D721Med (cell line): Measurements from ENCODE around the gene UGT2B7.

Experiments
- DNase-seq: peaks from one replicate; pipeline ENCODE4 v3.0.0; 2011; ENCODE audit warnings: low spot score; ENCODE audit not compliant: insufficient read length
- FAIRE-seq: peaks from 2 replicates; lab custom pipeline; 2011; peaks lifted over from hg19 to GRCh38; lab: Jason Lieb, UNC
- TF ChIP-seq, protein P1 (sequence below): IDR thresholded peaks from 2 replicates; pipeline ENCODE4 v1.5.1; 2012; ENCODE audit warnings: mild to moderate bottlenecking, control low read depth; ENCODE audit not compliant: insufficient read depth; ENCODE audit errors: missing control alignments

The UGT2B7 gene

DNA sequence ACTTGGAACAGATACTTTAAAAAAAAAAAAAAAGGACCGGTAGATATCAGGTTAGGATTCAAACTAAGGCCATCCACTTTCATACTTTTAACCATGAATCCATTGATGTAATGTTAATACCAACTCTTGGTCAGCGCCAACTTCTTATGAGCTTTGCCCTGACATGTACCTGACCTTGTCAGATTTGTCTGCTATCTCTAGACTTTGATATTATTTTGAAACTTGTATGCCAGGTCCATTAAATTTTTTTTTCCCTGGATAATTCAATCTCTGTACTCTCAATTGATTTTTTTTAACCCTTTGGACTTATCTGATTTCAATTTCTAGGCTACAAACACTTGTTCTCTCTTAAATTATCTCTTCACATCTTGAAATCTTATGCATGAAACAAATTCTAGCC is 27.2 kb upstream of the UGT2B7 start:
- no peak for FAIRE-seq
- TF ChIP-seq, protein P1, sequence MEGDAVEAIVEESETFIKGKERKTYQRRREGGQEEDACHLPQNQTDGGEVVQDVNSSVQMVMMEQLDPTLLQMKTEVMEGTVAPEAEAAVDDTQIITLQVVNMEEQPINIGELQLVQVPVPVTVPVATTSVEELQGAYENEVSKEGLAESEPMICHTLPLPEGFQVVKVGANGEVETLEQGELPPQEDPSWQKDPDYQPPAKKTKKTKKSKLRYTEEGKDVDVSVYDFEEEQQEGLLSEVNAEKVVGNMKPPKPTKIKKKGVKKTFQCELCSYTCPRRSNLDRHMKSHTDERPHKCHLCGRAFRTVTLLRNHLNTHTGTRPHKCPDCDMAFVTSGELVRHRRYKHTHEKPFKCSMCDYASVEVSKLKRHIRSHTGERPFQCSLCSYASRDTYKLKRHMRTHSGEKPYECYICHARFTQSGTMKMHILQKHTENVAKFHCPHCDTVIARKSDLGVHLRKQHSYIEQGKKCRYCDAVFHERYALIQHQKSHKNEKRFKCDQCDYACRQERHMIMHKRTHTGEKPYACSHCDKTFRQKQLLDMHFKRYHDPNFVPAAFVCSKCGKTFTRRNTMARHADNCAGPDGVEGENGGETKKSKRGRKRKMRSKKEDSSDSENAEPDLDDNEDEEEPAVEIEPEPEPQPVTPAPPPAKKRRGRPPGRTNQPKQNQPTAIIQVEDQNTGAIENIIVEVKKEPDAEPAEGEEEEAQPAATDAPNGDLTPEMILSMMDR = no peak

DNA sequence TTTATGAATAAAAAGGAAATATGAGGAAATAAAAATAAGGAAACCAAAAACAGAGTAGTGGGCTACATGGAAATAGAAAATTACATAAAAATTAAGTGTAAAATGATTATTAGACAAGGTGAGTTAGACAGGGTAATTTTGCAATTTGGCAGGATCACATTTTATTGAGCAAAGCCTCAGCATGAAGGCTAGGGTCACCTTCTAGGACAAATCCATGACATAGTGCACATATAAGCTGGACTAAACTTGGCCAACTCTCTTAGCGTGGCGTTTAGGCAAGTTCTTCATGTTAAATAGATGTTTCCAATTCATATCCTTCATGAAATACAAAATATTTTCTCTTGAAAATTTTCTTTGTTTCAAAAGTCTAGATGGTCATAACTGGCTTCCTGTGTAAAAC is 25.7 kb upstream of the UGT2B7 start:
- no peak for FAIRE-seq
- TF ChIP-seq, protein P1 = no peak
- DNase-seq = no peak

More for the DNA sequence above, 27.2 kb upstream of the UGT2B7 start:
- no peak for DNase-seq

DNA sequence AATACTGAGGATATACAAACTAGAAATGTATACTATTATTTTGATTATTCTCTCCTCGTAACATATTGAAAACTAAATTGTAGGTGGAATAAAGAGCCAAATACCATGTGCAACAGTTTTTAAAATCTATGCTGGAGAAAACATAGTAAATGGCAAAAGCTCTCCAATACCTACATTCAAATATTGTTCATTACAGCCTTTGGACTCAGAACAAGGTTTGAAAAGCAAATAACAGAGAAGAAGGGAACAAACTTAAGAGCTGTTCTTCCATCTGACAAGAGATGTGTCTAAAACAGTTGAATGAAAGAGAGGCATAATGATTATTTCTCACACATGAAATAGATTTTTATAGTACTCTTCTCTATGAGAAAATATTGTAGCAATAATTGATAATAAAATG is 25.0 kb upstream of the UGT2B7 start:
- FAIRE-seq (no peak), DNase-seq (no peak)
- TF ChIP-seq, protein P1 = no peak

DNA sequence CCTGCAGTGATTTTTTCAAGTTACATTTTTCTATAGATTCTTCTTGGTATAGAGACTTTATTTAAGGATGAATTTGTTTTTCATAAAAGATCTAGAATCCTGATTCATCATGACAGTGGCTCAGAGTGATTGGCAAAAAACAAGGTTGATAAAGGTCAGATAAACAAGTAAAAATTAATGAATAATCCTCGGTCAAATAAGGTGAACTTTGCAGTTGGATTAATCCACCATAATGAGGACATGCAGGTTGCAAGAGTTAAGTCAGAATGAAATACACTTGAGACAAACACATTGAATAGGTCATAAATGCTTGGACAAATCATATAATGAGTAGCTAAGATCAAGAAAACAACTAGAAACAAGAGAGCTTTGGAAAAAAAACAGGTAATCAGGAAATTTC is 22.9 kb upstream of the UGT2B7 start:
- no peak for FAIRE-seq
- no peak for DNase-seq
- TF ChIP-seq, protein P1 = no peak

DNA sequence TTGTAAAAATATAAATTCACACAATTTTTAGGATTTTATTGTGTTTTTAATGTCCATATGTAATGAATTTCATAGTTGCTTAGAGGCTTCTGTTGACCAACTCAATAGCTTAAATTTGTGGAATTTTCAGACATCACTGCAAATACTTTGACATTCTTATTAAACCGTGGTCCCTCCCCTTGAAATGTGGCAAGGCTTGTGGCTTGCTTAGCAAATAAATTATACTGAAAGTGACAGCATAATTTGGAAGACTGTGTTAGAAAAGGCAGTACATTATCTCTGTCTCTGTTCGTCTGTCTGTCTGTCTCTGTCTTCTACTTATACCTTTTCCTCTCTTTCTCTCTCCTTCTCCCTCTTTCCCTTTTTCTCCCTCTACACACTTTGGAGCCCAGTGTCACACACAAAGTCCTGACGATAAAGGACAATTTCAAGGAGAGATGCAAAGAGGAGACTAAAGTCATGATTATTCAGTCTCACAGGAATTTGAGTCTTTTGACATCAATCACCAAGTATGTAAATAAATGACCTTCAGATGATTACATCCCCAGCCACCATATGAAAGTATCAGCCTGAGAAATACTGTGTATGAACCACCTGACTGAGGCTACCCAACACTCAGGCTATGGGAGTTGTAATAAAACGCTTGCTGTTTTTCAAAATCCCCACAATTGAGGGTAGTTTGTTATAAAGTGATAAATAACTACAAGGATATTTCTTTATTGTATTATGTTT is 21.0 kb upstream of the UGT2B7 start:
- TF ChIP-seq, protein P1 = no peak
- FAIRE-seq (no peak), DNase-seq (no peak)

DNA sequence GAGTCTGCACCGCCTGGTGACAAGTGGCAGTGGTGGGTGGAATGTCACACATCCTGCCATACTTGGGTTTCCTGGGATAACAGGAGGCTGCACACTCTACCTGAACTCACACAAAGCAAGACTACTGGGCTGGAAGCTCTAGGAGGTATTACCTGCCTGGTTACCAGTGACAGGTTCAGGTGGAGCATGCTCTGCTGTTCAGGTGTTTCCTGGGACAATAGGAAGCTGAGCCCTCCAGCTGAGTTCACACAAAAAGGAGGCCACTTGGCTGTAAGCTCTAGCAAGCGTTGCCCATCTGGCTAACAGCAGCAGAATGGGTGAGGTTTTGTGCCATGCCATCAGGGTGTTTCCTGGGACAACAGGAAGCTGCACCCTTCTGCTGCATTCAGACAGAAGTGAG is 17.4 kb upstream of the UGT2B7 start:
- FAIRE-seq (no peak), DNase-seq (no peak)
- TF ChIP-seq, protein P1 = no peak

DNA sequence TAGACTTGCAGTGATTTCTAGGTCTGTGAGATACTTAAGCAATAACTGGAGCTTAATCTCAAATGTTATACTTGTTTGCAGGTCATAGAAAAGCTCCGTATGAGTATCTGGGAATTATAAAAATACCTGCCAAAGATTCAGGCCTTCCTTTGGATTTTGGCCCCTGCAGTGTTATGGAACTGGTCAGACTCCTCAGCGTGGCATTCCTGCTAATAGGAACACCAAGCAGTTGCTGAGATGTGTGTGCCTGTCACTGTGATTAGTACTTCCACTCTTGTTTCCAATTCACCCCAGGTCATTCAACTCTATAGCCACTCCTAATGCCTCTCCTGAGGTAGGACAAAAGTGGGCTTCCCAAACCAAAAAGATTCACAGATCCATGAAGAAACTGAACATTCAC is 7.8 kb upstream of the UGT2B7 start:
- TF ChIP-seq, protein P1 = no peak
- FAIRE-seq (no peak), DNase-seq (no peak)
